GM23338 (cell line): ENCODE data around the gene PHLDB3. TPM values are rescaled to one million over a fixed set of nuclear protein-coding genes. Genes with fewer than 3 reads are reported as not detected.

Source experiments
- ATAC-seq: fragments of 200-7000 bp; cut with Tn5 transposase; 3 replicates; pipeline ENCODE4 v1.9.1; 2020
- DNase-seq: peaks from one replicate; pipeline ENCODE4 v3.0.0-alpha.2; 2015; ENCODE audit warnings: low spot score
- H2AFZ ChIP-seq: fragments of 200-600 bp; sonication (generic); 2 replicates; pipeline ENCODE4 v1.8.0; 2016; ENCODE audit warnings: antibody characterized with exemption, mild to moderate bottlenecking, moderate library complexity
- H3F3A ChIP-seq: fragments of 200-600 bp; sonication (generic); replicated peaks from 2 replicates; pipeline ENCODE4 v1.8.0; 2017; ENCODE audit warnings: antibody characterized with exemption, mixed run types, low read depth
- H3K27ac ChIP-seq: fragments of 200-600 bp; sonication (generic); 2 replicates; pipeline ENCODE4 v1.6.1; 2016; ENCODE audit warnings: low read depth
- H3K27me3 ChIP-seq: fragments of 200-600 bp; sonication (generic); 2 replicates; pipeline ENCODE4 v1.8.0; 2016; ENCODE audit warnings: mild to moderate bottlenecking, mixed run types, moderate library complexity; ENCODE audit not compliant: insufficient read depth
- H3K36me3 ChIP-seq: fragments of 200-600 bp; sonication (generic); 2 replicates; pipeline ENCODE4 v1.8.0; 2016; ENCODE audit warnings: mild to moderate bottlenecking; ENCODE audit not compliant: insufficient read depth
- H3K4me1 ChIP-seq: fragments of 200-600 bp; sonication (generic); 2 replicates; pipeline ENCODE4 v1.8.0; 2016; ENCODE audit warnings: mild to moderate bottlenecking, moderate library complexity; ENCODE audit not compliant: insufficient read depth
- H3K4me2 ChIP-seq: fragments of 200-600 bp; sonication (generic); 2 replicates; pipeline ENCODE4 v1.7.1; 2017; ENCODE audit warnings: mixed run types
- H3K4me3 ChIP-seq: fragments of 200-600 bp; sonication (generic); 2 replicates; pipeline ENCODE4 v1.6.1; 2016; ENCODE audit warnings: mixed run types
- H3K79me2 ChIP-seq: fragments of 200-600 bp; sonication (generic); replicated peaks from 2 replicates; pipeline ENCODE4 v1.8.0; 2017; ENCODE audit warnings: mild to moderate bottlenecking; ENCODE audit not compliant: insufficient read depth
- H3K9me2 ChIP-seq: fragments of 200-600 bp; sonication (generic); 2 replicates; pipeline ENCODE4 v1.8.0; 2017; ENCODE audit not compliant: insufficient read depth
- H4K20me1 ChIP-seq: fragments of 200-600 bp; sonication (generic); replicated peaks from 2 replicates; pipeline ENCODE4 v1.8.0; 2017; ENCODE audit warnings: mild to moderate bottlenecking; ENCODE audit not compliant: insufficient read depth
- H3K27ac Mint-ChIP-seq: 2 replicates; pipeline ENCODE4 v1.8.0; 2020; ENCODE audit warnings: inconsistent platforms, mild to moderate bottlenecking, moderate library complexity, mixed read lengths
- H3K27me3 Mint-ChIP-seq: 3 replicates; pipeline ENCODE4 v1.8.0; 2022; ENCODE audit warnings: low read depth, mild to moderate bottlenecking, moderate library complexity, mixed read lengths, inconsistent platforms; ENCODE audit not compliant: insufficient read depth, poor library complexity
- H3K36me3 Mint-ChIP-seq: 3 replicates; pipeline ENCODE4 v1.8.0; 2021; ENCODE audit warnings: low read depth, mild to moderate bottlenecking, inconsistent platforms, moderate library complexity, mixed read lengths
- H3K4me1 Mint-ChIP-seq: 3 replicates; pipeline ENCODE4 v1.8.0; 2020; ENCODE audit warnings: mild to moderate bottlenecking, inconsistent platforms, mixed read lengths
- H3K4me3 Mint-ChIP-seq: 3 replicates; pipeline ENCODE4 v1.8.0; 2021; ENCODE audit warnings: moderate library complexity, mild to moderate bottlenecking, inconsistent platforms, mixed read lengths
- H3K9me3 Mint-ChIP-seq: 3 replicates; pipeline ENCODE4 v1.8.0; 2020; ENCODE audit warnings: moderate library complexity, mild to moderate bottlenecking, inconsistent platforms, mixed read lengths
- CREB1 ChIP-seq: fragments of 250-450 bp; sonication (Bioruptor Pico); IDR thresholded peaks from 2 replicates; pipeline ENCODE4 v1.5.0; 2020; ENCODE audit warnings: low read depth, mild to moderate bottlenecking, moderate library complexity
- EZH2 ChIP-seq: fragments of 200-600 bp; sonication (generic); IDR thresholded peaks from one replicate; pipeline ENCODE4 v1.8.0; 2017; ENCODE audit warnings: antibody characterized with exemption, mild to moderate bottlenecking, low read depth; ENCODE audit not compliant: unreplicated experiment
- EZH2phosphoT487 ChIP-seq: fragments of 200-600 bp; sonication (generic); IDR thresholded peaks from one replicate; pipeline ENCODE4 v1.8.1; 2018; ENCODE audit warnings: antibody characterized with exemption; ENCODE audit not compliant: unreplicated experiment
- JUNB ChIP-seq: IDR thresholded peaks from one replicate; pipeline ENCODE4 v1.6.1; 2016; ENCODE audit warnings: antibody characterized with exemption; ENCODE audit not compliant: unreplicated experiment
- NANOG ChIP-seq: IDR thresholded peaks from 2 replicates; pipeline ENCODE4 v1.6.1; 2016; ENCODE audit warnings: antibody characterized with exemption, borderline replicate concordance
- POLR2AphosphoS5 ChIP-seq: IDR thresholded peaks from 2 replicates; pipeline ENCODE4 v1.6.1; 2016; ENCODE audit warnings: antibody characterized with exemption, low read depth
- STAT1 ChIP-seq: IDR thresholded peaks from one replicate; pipeline ENCODE4 v1.6.1; 2016; ENCODE audit warnings: antibody characterized with exemption; ENCODE audit not compliant: unreplicated experiment
- ZNF114 ChIP-seq: fragments of 250-450 bp; sonication (Bioruptor Pico); IDR thresholded peaks from 2 replicates; pipeline ENCODE4 v1.5.0; 2020; ENCODE audit warnings: mild to moderate bottlenecking, moderate library complexity
- ZNF331 ChIP-seq: fragments of 250-450 bp; sonication (Bioruptor Pico); IDR thresholded peaks from 2 replicates; pipeline ENCODE4 v1.5.0; 2020; ENCODE audit warnings: low read depth, mild to moderate bottlenecking, moderate library complexity
- polyA plus RNA-seq: library from polyadenylated mRNA; unstranded; fragments of >200 nt; fragmentation: Nextera tagmentation; extraction: Ambion mirVana; gene quantifications from 2 replicates; pipeline ENCODE4 v1.2.1, GENCODE V29; 2016
- total RNA-seq: library from RNA; depleted of rRNA; stranded (reverse); fragments of >200 nt; shearing (Covaris generic); gene quantifications from 2 replicates; pipeline ENCODE4 v1.2.3, GENCODE V29; 2014
- TF ChIP-seq, protein P1 (sequence below), 2 experiments: fragments of 200-600 bp in 1 of 2; sonication (generic) in 1 of 2; conservative IDR thresholded peaks; 2 replicates each; pipeline versions ENCODE4 v1.5.1 to v1.6.1; 2016 to 2017; ENCODE audit warnings: antibody characterized with exemption in 2 of 2, low read depth in 2 of 2, mild to moderate bottlenecking in 2 of 2, moderate library complexity in 1 of 2
- TF ChIP-seq, protein P2 (sequence below): fragments of 250-450 bp; sonication (Bioruptor Pico); IDR thresholded peaks from 2 replicates; pipeline ENCODE4 v1.5.0; 2020; ENCODE audit warnings: mild to moderate bottlenecking, moderate library complexity
- TF ChIP-seq, protein P3 (sequence below): IDR thresholded peaks from 2 replicates; pipeline ENCODE4 v1.6.1; 2016; ENCODE audit warnings: antibody characterized with exemption
- TF ChIP-seq, protein P4 (sequence below): IDR thresholded peaks from one replicate; pipeline ENCODE4 v1.6.1; 2018; ENCODE audit warnings: antibody characterized with exemption; ENCODE audit not compliant: unreplicated experiment

Gene PHLDB3
- total and polyA plus RNA-seq, 2 experiments from 2014 or later = 6.3 to 15.4 TPM

DNA sequence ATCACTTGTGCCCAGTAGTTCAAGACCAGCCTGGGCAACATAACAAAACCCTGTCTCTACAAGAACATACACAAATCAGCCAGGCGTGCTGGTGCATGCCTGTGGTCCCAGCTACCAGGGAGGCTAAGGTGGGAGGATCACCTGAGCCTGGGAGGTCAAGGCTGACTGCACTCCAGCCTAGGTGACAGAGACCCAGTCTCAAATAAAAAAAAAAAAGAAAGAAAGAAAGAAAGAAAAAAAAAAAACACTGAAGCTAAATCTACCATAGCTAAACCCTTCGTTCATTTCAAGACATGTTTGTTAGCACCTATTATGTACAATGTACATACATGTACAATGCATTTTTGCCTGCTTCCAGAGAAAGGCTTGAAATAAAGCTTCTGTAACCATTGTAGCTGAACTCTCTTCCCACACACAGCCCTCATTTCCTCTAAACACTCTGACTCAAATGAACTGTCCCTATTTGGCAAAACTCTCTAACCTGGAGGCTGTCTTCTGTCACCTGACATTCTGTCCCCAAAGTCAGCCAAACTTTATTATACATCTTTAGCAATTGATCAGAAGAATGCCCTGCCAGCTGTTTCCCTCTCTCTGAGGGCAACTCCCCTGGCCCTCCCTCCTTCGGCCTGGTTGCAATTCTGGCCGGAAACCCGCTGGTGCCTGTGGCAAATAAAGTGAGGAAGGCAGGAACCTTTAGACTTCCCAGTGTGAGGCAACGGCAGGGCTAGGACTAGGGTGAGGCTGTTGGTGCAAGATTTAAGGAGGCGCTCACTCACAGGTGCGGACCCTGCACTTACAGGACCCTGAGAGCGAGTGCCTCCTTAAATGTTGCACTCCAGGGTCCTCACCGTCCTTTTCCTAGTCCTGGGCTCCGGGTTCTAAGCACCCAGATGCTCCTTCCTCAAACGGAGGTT, 20.6 kb upstream of the PHLDB3 start:
- H3K9me2 ChIP-seq = no peaks in the 10 kb centered on the region
- TF ChIP-seq CREB1 (no peak), EZH2 (no peak), ZNF114 (CRISPR knock-in tag) (no peak), STAT1 (no peak), ZNF331 (CRISPR knock-in tag) (no peak), NANOG (no peak), EZH2phosphoT487 (no peak), POLR2AphosphoS5 (no peak), JUNB (no peak)
- TF ChIP-seq, protein P1, sequence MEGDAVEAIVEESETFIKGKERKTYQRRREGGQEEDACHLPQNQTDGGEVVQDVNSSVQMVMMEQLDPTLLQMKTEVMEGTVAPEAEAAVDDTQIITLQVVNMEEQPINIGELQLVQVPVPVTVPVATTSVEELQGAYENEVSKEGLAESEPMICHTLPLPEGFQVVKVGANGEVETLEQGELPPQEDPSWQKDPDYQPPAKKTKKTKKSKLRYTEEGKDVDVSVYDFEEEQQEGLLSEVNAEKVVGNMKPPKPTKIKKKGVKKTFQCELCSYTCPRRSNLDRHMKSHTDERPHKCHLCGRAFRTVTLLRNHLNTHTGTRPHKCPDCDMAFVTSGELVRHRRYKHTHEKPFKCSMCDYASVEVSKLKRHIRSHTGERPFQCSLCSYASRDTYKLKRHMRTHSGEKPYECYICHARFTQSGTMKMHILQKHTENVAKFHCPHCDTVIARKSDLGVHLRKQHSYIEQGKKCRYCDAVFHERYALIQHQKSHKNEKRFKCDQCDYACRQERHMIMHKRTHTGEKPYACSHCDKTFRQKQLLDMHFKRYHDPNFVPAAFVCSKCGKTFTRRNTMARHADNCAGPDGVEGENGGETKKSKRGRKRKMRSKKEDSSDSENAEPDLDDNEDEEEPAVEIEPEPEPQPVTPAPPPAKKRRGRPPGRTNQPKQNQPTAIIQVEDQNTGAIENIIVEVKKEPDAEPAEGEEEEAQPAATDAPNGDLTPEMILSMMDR (conservative IDR thresholded peaks at IDR 0.05; ENCODE audit: low read depth in 2 of 2) = no peak
- TF ChIP-seq, protein P2, sequence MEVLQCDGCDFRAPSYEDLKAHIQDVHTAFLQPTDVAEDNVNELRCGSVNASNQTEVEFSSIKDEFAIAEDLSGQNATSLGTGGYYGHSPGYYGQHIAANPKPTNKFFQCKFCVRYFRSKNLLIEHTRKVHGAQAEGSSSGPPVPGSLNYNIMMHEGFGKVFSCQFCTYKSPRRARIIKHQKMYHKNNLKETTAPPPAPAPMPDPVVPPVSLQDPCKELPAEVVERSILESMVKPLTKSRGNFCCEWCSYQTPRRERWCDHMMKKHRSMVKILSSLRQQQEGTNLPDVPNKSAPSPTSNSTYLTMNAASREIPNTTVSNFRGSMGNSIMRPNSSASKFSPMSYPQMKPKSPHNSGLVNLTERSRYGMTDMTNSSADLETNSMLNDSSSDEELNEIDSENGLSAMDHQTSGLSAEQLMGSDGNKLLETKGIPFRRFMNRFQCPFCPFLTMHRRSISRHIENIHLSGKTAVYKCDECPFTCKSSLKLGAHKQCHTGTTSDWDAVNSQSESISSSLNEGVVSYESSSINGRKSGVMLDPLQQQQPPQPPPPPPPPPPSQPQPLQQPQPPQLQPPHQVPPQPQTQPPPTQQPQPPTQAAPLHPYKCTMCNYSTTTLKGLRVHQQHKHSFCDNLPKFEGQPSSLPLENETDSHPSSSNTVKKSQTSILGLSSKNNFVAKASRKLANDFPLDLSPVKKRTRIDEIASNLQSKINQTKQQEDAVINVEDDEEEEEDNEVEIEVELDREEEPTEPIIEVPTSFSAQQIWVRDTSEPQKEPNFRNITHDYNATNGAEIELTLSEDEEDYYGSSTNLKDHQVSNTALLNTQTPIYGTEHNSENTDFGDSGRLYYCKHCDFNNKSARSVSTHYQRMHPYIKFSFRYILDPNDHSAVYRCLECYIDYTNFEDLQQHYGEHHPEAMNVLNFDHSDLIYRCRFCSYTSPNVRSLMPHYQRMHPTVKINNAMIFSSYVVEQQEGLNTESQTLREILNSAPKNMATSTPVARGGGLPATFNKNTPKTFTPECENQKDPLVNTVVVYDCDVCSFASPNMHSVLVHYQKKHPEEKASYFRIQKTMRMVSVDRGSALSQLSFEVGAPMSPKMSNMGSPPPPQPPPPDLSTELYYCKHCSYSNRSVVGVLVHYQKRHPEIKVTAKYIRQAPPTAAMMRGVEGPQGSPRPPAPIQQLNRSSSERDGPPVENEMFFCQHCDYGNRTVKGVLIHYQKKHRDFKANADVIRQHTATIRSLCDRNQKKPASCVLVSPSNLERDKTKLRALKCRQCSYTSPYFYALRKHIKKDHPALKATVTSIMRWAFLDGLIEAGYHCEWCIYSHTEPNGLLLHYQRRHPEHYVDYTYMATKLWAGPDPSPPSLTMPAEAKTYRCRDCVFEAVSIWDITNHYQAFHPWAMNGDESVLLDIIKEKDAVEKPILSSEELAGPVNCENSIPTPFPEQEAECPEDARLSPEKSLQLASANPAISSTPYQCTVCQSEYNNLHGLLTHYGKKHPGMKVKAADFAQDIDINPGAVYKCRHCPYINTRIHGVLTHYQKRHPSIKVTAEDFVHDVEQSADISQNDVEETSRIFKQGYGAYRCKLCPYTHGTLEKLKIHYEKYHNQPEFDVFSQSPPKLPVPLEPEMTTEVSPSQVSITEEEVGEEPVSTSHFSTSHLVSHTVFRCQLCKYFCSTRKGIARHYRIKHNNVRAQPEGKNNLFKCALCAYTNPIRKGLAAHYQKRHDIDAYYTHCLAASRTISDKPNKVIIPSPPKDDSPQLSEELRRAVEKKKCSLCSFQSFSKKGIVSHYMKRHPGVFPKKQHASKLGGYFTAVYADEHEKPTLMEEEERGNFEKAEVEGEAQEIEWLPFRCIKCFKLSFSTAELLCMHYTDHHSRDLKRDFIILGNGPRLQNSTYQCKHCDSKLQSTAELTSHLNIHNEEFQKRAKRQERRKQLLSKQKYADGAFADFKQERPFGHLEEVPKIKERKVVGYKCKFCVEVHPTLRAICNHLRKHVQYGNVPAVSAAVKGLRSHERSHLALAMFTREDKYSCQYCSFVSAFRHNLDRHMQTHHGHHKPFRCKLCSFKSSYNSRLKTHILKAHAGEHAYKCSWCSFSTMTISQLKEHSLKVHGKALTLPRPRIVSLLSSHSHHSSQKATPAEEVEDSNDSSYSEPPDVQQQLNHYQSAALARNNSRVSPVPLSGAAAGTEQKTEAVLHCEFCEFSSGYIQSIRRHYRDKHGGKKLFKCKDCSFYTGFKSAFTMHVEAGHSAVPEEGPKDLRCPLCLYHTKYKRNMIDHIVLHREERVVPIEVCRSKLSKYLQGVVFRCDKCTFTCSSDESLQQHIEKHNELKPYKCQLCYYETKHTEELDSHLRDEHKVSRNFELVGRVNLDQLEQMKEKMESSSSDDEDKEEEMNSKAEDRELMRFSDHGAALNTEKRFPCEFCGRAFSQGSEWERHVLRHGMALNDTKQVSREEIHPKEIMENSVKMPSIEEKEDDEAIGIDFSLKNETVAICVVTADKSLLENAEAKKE (CRISPR knock-in tag) = no peak
- TF ChIP-seq, protein P3, sequence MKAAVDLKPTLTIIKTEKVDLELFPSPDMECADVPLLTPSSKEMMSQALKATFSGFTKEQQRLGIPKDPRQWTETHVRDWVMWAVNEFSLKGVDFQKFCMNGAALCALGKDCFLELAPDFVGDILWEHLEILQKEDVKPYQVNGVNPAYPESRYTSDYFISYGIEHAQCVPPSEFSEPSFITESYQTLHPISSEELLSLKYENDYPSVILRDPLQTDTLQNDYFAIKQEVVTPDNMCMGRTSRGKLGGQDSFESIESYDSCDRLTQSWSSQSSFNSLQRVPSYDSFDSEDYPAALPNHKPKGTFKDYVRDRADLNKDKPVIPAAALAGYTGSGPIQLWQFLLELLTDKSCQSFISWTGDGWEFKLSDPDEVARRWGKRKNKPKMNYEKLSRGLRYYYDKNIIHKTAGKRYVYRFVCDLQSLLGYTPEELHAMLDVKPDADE = no peak
- TF ChIP-seq, protein P4, sequence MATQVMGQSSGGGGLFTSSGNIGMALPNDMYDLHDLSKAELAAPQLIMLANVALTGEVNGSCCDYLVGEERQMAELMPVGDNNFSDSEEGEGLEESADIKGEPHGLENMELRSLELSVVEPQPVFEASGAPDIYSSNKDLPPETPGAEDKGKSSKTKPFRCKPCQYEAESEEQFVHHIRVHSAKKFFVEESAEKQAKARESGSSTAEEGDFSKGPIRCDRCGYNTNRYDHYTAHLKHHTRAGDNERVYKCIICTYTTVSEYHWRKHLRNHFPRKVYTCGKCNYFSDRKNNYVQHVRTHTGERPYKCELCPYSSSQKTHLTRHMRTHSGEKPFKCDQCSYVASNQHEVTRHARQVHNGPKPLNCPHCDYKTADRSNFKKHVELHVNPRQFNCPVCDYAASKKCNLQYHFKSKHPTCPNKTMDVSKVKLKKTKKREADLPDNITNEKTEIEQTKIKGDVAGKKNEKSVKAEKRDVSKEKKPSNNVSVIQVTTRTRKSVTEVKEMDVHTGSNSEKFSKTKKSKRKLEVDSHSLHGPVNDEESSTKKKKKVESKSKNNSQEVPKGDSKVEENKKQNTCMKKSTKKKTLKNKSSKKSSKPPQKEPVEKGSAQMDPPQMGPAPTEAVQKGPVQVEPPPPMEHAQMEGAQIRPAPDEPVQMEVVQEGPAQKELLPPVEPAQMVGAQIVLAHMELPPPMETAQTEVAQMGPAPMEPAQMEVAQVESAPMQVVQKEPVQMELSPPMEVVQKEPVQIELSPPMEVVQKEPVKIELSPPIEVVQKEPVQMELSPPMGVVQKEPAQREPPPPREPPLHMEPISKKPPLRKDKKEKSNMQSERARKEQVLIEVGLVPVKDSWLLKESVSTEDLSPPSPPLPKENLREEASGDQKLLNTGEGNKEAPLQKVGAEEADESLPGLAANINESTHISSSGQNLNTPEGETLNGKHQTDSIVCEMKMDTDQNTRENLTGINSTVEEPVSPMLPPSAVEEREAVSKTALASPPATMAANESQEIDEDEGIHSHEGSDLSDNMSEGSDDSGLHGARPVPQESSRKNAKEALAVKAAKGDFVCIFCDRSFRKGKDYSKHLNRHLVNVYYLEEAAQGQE = no peak
- Mint-ChIP-seq H3K27ac (no peak overlapping the region), H3K27me3 (peaks cover 22% of the 10 kb centered on the region), H3K4me1 (peaks cover 11% of the 10 kb centered on the region), H3K4me3 (peak overlapping the region; percentile 88), H3K9me3 (no peaks in the 10 kb centered on the region), H3K36me3 (no peaks in the 10 kb centered on the region)
- H3K4me2 ChIP-seq = peak overlapping the region; percentile 96
- no peaks in the 10 kb centered on the region for H3K36me3 ChIP-seq
- ATAC-seq (peak; percentile 81), DNase-seq (peak; percentile 74)
- H2AFZ ChIP-seq = no peak overlapping the region
- H3K79me2 ChIP-seq = no peaks in the 10 kb centered on the region
- H3K27me3 ChIP-seq = peaks cover 33% of the 10 kb centered on the region
- H3F3A ChIP-seq = no peaks in the 10 kb centered on the region; the same call in 1 of the 2 replicates
- peak overlapping the region; percentile 96 for H3K4me3 ChIP-seq
- H4K20me1 ChIP-seq = no peaks in the 10 kb centered on the region
- no peak overlapping the region for H3K27ac ChIP-seq
- peaks cover 8% of the 10 kb centered on the region; the same call in 1 of the 2 replicates for H3K4me1 ChIP-seq
